SK-N-SH treated with all-trans-retinoic acid at 6 μM for 48 hours (cell line): Measurements from ENCODE around the gene ZG16.
A peak's percentile ranks its signal among the peaks of the same experiment; 100 is the strongest.

Experiments
- ATAC-seq: fragments of 200-7000 bp; cut with Tn5 transposase; 3 replicates; pipeline ENCODE4 v1.9.1; 2020; ENCODE audit warnings: mild to moderate bottlenecking, moderate library complexity
- ARNTL ChIP-seq: fragments of 450-650 bp; formaldehyde crosslinking; IDR thresholded peaks from 2 replicates; pipeline ENCODE4 v1.5.0; 2020; ENCODE audit warnings: low read depth, mild to moderate bottlenecking, moderate library complexity, borderline replicate concordance
- BACH2 ChIP-seq: fragments of 250-450 bp; sonication (Bioruptor Pico); IDR thresholded peaks from 2 replicates; pipeline ENCODE4 v1.9.0; 2021; ENCODE audit warnings: mild to moderate bottlenecking, borderline replicate concordance
- CSDC2 ChIP-seq: fragments of 250-450 bp; sonication (Bioruptor Pico); IDR thresholded peaks from 2 replicates; pipeline ENCODE4 v1.5.0; 2020; ENCODE audit warnings: mild to moderate bottlenecking, moderate library complexity
- ESRRG ChIP-seq: fragments of 250-450 bp; sonication (Bioruptor Pico); IDR thresholded peaks from 2 replicates; pipeline ENCODE4 v1.6.1; 2021; ENCODE audit warnings: mild to moderate bottlenecking
- GLIS3 ChIP-seq: fragments of 250-450 bp; sonication (Bioruptor Pico); IDR thresholded peaks from 2 replicates; pipeline ENCODE4 v1.5.0; 2020; ENCODE audit warnings: mild to moderate bottlenecking, moderate library complexity
- ISL1 ChIP-seq: fragments of 250-450 bp; sonication (Bioruptor Pico); IDR thresholded peaks from 2 replicates; pipeline ENCODE4 v2.1.2; 2022; ENCODE audit warnings: mild to moderate bottlenecking, moderate library complexity
- RARB ChIP-seq: fragments of 250-450 bp; sonication (Bioruptor Pico); IDR thresholded peaks from 2 replicates; pipeline ENCODE4 v1.8.0; 2021; ENCODE audit warnings: mild to moderate bottlenecking, moderate library complexity
- SNAI2 ChIP-seq: fragments of 250-450 bp; sonication (Bioruptor Pico); IDR thresholded peaks from 2 replicates; pipeline ENCODE4 v1.5.0; 2020; ENCODE audit warnings: mild to moderate bottlenecking, moderate library complexity
- TCF4 ChIP-seq: fragments of 250-450 bp; sonication (Bioruptor Pico); IDR thresholded peaks from 2 replicates; pipeline ENCODE4 v1.8.0; 2021; ENCODE audit warnings: mild to moderate bottlenecking, moderate library complexity, borderline replicate concordance
- TOX ChIP-seq: fragments of 250-450 bp; sonication (Bioruptor Pico); IDR thresholded peaks from 2 replicates; pipeline ENCODE4 v1.8.0; 2021; ENCODE audit warnings: mild to moderate bottlenecking, moderate library complexity, borderline replicate concordance
- ZFP3 ChIP-seq: fragments of 250-450 bp; sonication (Bioruptor Pico); IDR thresholded peaks from 2 replicates; pipeline ENCODE4 v1.5.0; 2020; ENCODE audit warnings: mild to moderate bottlenecking, moderate library complexity
- ZFP30 ChIP-seq: fragments of 450-650 bp; formaldehyde crosslinking; IDR thresholded peaks from 2 replicates; pipeline ENCODE4 v1.5.0; 2022; ENCODE audit warnings: mild to moderate bottlenecking, moderate library complexity
- ZNF70 ChIP-seq: fragments of 450-650 bp; formaldehyde crosslinking; IDR thresholded peaks from 2 replicates; pipeline ENCODE4 v1.5.0; 2020; ENCODE audit warnings: mild to moderate bottlenecking, moderate library complexity
- TF ChIP-seq, protein P1 (sequence below): fragments of 250-450 bp; sonication (Bioruptor Pico); IDR thresholded peaks from 2 replicates; pipeline ENCODE4 v1.5.1; 2021; ENCODE audit warnings: mild to moderate bottlenecking, moderate library complexity
- TF ChIP-seq, protein P2 (sequence below): fragments of 250-450 bp; sonication (Bioruptor Pico); IDR thresholded peaks from 2 replicates; pipeline ENCODE4 v1.5.1; 2020; ENCODE audit warnings: low read depth, mild to moderate bottlenecking, moderate library complexity
- TF ChIP-seq, protein P3 (sequence below): fragments of 250-450 bp; sonication (Bioruptor Pico); IDR thresholded peaks from 2 replicates; pipeline ENCODE4 v1.5.0; 2020; ENCODE audit warnings: mild to moderate bottlenecking, moderate library complexity
- TF ChIP-seq, protein P4 (sequence below): fragments of 250-450 bp; sonication (Bioruptor Pico); IDR thresholded peaks from 2 replicates; pipeline ENCODE4 v1.8.0; 2021; ENCODE audit warnings: low read depth, mild to moderate bottlenecking, moderate library complexity, borderline replicate concordance

The ZG16 gene

DNA sequence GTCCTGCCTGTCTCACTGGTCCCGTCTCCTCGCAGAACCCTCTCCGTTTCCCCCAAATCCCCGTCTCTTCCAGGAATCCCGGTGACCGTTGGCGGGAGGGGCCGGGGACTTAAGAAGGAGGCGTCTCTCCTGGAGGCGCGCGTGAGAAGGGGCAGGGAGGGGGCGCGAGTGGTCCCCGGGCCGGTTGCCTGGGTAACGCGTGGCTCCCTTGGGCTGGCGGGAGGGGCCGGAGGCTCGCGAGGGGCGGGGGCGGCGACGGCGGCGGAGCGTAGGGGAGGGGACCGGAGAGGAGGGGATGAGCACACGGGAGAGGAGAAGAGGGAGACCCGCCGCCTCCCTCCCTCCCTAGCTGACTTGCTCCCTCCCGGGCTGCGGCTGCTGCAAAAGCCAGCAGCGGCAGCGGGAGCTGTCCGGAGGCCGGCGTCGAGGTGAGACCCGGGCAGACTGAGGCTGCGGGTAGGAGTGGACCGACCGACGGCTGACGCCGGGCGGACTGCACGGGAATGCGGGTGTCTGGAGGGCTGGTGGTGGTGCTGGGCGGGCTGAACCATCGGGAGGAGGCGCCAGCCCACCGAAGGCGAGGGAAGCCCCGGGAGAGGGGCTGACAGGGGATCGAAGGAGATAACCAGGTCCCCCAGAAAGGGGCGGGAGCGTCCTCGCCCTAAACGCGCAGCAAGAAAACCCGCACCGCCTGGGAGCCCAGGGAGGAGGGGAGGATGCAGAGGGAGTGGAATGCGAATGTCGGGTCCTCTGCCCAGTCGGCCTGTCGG lies 34.0 kb downstream of the ZG16 start, which contains the start of gene PRRT2:
TSS of gene PRRT2 (plus strand) at position 298 of the 770 bp plus-strand sequence. CDS start 862 bp downstream, outside the sequence.
- peak; percentile 15 for ATAC-seq
- TF ChIP-seq RARB (CRISPR knock-in tag) (no peak), ESRRG (CRISPR knock-in tag) (no peak), TOX (CRISPR knock-in tag) (no peak), ZNF70 (no peak), GLIS3 (no peak), SNAI2 (no peak), ZFP30 (no peak), ISL1 (no peak)
- TF ChIP-seq, protein P1, sequence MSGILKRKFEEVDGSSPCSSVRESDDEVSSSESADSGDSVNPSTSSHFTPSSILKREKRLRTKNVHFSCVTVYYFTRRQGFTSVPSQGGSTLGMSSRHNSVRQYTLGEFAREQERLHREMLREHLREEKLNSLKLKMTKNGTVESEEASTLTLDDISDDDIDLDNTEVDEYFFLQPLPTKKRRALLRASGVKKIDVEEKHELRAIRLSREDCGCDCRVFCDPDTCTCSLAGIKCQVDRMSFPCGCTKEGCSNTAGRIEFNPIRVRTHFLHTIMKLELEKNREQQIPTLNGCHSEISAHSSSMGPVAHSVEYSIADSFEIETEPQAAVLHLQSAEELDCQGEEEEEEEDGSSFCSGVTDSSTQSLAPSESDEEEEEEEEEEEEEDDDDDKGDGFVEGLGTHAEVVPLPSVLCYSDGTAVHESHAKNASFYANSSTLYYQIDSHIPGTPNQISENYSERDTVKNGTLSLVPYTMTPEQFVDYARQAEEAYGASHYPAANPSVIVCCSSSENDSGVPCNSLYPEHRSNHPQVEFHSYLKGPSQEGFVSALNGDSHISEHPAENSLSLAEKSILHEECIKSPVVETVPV (CRISPR knock-in tag): no peak
- TF ChIP-seq, protein P2, sequence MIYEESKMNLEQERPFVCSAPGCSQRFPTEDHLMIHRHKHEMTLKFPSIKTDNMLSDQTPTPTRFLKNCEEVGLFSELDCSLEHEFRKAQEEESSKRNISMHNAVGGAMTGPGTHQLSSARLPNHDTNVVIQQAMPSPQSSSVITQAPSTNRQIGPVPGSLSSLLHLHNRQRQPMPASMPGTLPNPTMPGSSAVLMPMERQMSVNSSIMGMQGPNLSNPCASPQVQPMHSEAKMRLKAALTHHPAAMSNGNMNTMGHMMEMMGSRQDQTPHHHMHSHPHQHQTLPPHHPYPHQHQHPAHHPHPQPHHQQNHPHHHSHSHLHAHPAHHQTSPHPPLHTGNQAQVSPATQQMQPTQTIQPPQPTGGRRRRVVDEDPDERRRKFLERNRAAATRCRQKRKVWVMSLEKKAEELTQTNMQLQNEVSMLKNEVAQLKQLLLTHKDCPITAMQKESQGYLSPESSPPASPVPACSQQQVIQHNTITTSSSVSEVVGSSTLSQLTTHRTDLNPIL (CRISPR knock-in tag): no peak
- TF ChIP-seq, protein P3, sequence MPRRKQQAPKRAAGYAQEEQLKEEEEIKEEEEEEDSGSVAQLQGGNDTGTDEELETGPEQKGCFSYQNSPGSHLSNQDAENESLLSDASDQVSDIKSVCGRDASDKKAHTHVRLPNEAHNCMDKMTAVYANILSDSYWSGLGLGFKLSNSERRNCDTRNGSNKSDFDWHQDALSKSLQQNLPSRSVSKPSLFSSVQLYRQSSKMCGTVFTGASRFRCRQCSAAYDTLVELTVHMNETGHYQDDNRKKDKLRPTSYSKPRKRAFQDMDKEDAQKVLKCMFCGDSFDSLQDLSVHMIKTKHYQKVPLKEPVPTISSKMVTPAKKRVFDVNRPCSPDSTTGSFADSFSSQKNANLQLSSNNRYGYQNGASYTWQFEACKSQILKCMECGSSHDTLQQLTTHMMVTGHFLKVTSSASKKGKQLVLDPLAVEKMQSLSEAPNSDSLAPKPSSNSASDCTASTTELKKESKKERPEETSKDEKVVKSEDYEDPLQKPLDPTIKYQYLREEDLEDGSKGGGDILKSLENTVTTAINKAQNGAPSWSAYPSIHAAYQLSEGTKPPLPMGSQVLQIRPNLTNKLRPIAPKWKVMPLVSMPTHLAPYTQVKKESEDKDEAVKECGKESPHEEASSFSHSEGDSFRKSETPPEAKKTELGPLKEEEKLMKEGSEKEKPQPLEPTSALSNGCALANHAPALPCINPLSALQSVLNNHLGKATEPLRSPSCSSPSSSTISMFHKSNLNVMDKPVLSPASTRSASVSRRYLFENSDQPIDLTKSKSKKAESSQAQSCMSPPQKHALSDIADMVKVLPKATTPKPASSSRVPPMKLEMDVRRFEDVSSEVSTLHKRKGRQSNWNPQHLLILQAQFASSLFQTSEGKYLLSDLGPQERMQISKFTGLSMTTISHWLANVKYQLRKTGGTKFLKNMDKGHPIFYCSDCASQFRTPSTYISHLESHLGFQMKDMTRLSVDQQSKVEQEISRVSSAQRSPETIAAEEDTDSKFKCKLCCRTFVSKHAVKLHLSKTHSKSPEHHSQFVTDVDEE (CRISPR knock-in tag): no peak
- TF ChIP-seq, protein P4, sequence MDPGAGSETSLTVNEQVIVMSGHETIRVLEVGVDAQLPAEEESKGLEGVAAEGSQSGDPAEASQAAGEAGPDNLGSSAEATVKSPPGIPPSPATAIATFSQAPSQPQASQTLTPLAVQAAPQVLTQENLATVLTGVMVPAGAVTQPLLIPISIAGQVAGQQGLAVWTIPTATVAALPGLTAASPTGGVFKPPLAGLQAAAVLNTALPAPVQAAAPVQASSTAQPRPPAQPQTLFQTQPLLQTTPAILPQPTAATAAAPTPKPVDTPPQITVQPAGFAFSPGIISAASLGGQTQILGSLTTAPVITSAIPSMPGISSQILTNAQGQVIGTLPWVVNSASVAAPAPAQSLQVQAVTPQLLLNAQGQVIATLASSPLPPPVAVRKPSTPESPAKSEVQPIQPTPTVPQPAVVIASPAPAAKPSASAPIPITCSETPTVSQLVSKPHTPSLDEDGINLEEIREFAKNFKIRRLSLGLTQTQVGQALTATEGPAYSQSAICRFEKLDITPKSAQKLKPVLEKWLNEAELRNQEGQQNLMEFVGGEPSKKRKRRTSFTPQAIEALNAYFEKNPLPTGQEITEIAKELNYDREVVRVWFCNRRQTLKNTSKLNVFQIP (CRISPR knock-in tag): no peak

DNA sequence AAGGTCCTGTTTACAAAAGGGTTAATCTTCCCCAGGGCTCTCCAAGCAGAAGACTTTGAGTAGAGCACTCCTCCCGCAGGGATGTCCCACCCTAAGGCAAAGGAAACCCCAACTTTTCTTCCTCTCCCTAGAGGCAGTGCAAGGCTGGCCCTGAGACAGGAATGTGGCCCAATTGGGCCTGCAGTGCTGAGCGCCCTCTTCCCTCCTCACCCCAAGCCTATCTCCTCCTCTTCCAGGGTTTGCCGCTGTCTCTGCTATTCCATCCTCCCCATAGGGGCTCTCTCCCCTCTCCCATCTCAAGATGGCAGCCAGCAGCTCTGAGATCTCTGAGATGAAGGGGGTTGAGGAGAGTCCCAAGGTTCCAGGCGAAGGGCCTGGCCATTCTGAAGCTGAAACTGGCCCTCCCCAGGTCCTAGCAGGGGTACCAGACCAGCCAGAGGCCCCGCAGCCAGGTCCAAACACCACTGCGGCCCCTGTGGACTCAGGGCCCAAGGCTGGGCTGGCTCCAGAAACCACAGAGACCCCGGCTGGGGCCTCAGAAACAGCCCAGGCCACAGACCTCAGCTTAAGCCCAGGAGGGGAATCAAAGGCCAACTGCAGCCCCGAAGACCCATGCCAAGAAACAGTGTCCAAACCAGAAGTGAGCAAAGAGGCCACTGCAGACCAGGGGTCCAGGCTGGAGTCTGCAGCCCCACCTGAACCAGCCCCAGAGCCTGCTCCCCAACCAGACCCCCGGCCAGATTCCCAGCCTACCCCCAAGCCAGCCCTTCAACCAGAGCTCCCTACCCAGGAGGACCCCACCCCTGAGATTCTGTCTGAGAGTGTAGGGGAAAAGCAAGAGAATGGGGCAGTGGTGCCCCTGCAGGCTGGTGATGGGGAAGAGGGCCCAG lies 34.9 kb downstream of the ZG16 start:
- ATAC-seq: no peak
- TF ChIP-seq TCF4 (CRISPR knock-in tag) (no peak), TOX (CRISPR knock-in tag) (no peak), CSDC2 (no peak), ZNF70 (no peak), BACH2 (CRISPR knock-in tag) (no peak), ISL1 (no peak), ZFP3 (CRISPR knock-in tag) (no peak), ARNTL (CRISPR knock-in tag) (no peak)
- TF ChIP-seq, protein P4 (CRISPR knock-in tag): no peak
- TF ChIP-seq, protein P2 (CRISPR knock-in tag): no peak
- TF ChIP-seq, protein P3 (CRISPR knock-in tag): no peak
